K562 (cell line): ENCODE results near the gene FGF14. TPM values are rescaled to one million over a fixed set of nuclear protein-coding genes. Genes with fewer than 3 reads are reported as not detected.

ENCODE experiments used
- ETV1 ChIP-seq: fragments of 450-650 bp; conservative IDR thresholded peaks from 2 replicates; pipeline ENCODE4 v1.6.1; 2016; ENCODE audit warnings: missing genetic modification characterization, control low read depth, low read depth, missing compliant biosample characterization
- NR2C1 ChIP-seq, 2 experiments: fragments of 450-650 bp; IDR thresholded peaks; 2 replicates each; pipeline ENCODE4 v1.6.1; 2017; ENCODE audit warnings: mild to moderate bottlenecking in 2 of 2, antibody characterized with exemption in 1 of 2, inconsistent platforms in 1 of 2, missing compliant biosample characterization in 1 of 2, missing genetic modification characterization in 1 of 2
- PHF21A ChIP-seq: fragments of 450-650 bp; IDR thresholded peaks from 2 replicates; pipeline ENCODE4 v1.6.1; 2017; ENCODE audit warnings: low read depth, borderline replicate concordance
- POLR2A ChIP-seq: fragments of 450-650 bp; conservative IDR thresholded peaks from 2 replicates; pipeline ENCODE4 v1.6.1; 2016
- RB1 ChIP-seq: fragments of 450-650 bp; IDR thresholded peaks from 2 replicates; pipeline ENCODE4 v1.6.1; 2017; ENCODE audit warnings: low read depth, mild to moderate bottlenecking
- RCOR1 ChIP-seq, 2 experiments: IDR thresholded peaks; 2 replicates each; pipeline ENCODE4 v1.6.1; 2012; ENCODE audit warnings: low read depth in 2 of 2, low read length in 2 of 2, borderline replicate concordance in 1 of 2, improper control_type of control experiment in 1 of 2
- ZEB2 ChIP-seq: fragments of 450-650 bp; IDR thresholded peaks from 2 replicates; pipeline ENCODE4 v1.6.1; 2016
- polyA plus RNA-seq, 8 experiments: library from polyadenylated mRNA; depleted of rRNA in 4 of 8; stranded (reverse) in 5 of 8; unstranded in 3 of 8; fragments of >200 nt; fragmentation: Nextera tagmentation in 2 of 8; fragmentation: Illumina TruSeq in 1 of 8; extraction: Ambion mirVana in 2 of 8; extraction: Trizol in 1 of 8; gene quantifications; 2 replicates each; pipeline versions ENCODE4 v1.2.1 to v1.2.3, GENCODE V29; 2011 to 2014; ENCODE audit warnings: inconsistent platforms in 1 of 8, missing spikeins in 1 of 8
- total RNA-seq, 7 experiments: library from RNA; depleted of rRNA in 6 of 7; stranded (reverse); fragments of >200 nt in 6 of 7; fragmentation: Illumina TruSeq in 2 of 7; extraction: Trizol in 2 of 7; gene quantifications; 2 replicates each; pipeline versions ENCODE4 v1.2.1 to v1.2.3, GENCODE V29; 2011 to 2021; ENCODE audit warnings: low replicate concordance in 1 of 7
- TF ChIP-seq, protein P1 (sequence below), 2 experiments: fragments of 450-650 bp in 1 of 2; sonication (generic) in 1 of 2; formaldehyde crosslinking in 1 of 2; IDR thresholded peaks; 2 replicates each; pipeline versions ENCODE4 v1.7.1 to v1.9.0; 2016 to 2022; ENCODE audit warnings: inconsistent platforms in 1 of 2, mild to moderate bottlenecking in 1 of 2, missing genetic modification reagents in 1 of 2
- TF ChIP-seq, protein P2 (sequence below): fragments of 250-450 bp; sonication (Bioruptor Pico); IDR thresholded peaks from 2 replicates; pipeline ENCODE4 v1.9.0; 2021; ENCODE audit warnings: mild to moderate bottlenecking, inconsistent platforms
- TF ChIP-seq, protein P3 (sequence below), 2 experiments: fragments of 450-650 bp; conservative IDR thresholded peaks; 2 replicates each; pipeline ENCODE4 v1.6.1; 2017; ENCODE audit warnings: mild to moderate bottlenecking in 2 of 2, moderate library complexity in 2 of 2

Gene FGF14
- total and polyA plus RNA-seq, 9 of the 15 experiments (the other 6 are each of a cell fraction or from before 2014, with no cell fraction given) = not detected

DNA sequence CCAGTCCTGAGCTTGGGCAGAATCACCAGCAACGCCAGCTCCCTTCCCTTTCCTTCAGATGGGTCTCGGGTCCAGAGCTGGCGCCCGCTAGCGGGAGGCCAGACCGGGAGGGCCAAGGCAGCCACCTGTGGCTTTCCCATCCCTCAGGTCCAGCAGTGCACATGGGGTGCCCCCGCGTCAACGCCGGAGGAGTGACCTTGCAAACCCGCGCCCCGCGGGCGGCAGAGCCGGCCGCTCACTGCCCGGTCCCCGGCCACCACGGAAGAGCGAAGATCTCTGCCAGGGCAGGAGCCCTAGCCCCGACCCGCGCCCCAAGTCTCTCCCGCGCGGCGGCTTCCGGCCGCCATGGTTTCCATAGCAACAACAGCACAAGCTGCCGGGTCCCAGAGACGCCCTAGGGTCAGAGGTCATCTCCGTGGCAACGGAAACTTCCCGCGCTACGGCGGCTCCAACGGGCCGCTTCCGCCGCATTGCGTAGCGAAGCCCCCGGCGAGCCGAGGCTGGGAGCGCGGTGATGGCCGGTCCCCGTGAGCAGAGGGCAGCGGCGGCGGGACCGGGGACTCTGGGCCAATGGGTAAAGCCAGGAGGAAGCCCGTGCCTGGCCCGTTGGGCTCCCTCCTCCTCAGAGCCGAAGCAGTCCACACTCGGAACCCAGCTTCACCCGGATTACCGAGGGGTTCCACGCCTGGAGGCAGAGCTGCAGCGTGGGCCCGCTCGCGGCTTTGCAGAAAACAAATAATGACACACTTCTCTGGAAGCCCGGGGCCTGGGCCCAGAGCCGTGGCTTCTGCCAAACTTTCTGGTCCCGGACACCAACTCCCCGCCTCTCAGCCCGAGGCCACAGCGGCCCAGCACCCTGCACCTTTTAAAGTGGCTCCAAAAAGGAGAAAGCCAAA is 7.4 kb downstream of the FGF14 start (continued):
- TF ChIP-seq, protein P1, sequence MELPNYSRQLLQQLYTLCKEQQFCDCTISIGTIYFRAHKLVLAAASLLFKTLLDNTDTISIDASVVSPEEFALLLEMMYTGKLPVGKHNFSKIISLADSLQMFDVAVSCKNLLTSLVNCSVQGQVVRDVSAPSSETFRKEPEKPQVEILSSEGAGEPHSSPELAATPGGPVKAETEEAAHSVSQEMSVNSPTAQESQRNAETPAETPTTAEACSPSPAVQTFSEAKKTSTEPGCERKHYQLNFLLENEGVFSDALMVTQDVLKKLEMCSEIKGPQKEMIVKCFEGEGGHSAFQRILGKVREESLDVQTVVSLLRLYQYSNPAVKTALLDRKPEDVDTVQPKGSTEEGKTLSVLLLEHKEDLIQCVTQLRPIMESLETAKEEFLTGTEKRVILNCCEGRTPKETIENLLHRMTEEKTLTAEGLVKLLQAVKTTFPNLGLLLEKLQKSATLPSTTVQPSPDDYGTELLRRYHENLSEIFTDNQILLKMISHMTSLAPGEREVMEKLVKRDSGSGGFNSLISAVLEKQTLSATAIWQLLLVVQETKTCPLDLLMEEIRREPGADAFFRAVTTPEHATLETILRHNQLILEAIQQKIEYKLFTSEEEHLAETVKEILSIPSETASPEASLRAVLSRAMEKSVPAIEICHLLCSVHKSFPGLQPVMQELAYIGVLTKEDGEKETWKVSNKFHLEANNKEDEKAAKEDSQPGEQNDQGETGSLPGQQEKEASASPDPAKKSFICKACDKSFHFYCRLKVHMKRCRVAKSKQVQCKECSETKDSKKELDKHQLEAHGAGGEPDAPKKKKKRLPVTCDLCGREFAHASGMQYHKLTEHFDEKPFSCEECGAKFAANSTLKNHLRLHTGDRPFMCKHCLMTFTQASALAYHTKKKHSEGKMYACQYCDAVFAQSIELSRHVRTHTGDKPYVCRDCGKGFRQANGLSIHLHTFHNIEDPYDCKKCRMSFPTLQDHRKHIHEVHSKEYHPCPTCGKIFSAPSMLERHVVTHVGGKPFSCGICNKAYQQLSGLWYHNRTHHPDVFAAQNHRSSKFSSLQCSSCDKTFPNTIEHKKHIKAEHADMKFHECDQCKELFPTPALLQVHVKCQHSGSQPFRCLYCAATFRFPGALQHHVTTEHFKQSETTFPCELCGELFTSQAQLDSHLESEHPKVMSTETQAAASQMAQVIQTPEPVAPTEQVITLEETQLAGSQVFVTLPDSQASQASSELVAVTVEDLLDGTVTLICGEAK (IDR thresholded peaks at IDR 0.05) = peak; percentile 36; the same call in 1 of the 2 replicates
- TF ChIP-seq, protein P1 (CRISPR knock-in tag; IDR thresholded peaks at IDR 0.05) = no peak
- peak; percentile 60; the same call in 1 of the 2 replicates for TF ChIP-seq RB1
- no peak for TF ChIP-seq PHF21A
- TF ChIP-seq NR2C1 (IDR thresholded peaks at IDR 0.05) = peak; percentile 94
- peak; percentile 96 for TF ChIP-seq NR2C1 (tag; IDR thresholded peaks at IDR 0.05)
- TF ChIP-seq ZEB2 = peak; percentile 75
- TF ChIP-seq, protein P2, sequence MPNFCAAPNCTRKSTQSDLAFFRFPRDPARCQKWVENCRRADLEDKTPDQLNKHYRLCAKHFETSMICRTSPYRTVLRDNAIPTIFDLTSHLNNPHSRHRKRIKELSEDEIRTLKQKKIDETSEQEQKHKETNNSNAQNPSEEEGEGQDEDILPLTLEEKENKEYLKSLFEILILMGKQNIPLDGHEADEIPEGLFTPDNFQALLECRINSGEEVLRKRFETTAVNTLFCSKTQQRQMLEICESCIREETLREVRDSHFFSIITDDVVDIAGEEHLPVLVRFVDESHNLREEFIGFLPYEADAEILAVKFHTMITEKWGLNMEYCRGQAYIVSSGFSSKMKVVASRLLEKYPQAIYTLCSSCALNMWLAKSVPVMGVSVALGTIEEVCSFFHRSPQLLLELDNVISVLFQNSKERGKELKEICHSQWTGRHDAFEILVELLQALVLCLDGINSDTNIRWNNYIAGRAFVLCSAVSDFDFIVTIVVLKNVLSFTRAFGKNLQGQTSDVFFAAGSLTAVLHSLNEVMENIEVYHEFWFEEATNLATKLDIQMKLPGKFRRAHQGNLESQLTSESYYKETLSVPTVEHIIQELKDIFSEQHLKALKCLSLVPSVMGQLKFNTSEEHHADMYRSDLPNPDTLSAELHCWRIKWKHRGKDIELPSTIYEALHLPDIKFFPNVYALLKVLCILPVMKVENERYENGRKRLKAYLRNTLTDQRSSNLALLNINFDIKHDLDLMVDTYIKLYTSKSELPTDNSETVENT (CRISPR knock-in tag) = no peak
- peak; percentile 65 for TF ChIP-seq ETV1
- TF ChIP-seq, protein P3, sequence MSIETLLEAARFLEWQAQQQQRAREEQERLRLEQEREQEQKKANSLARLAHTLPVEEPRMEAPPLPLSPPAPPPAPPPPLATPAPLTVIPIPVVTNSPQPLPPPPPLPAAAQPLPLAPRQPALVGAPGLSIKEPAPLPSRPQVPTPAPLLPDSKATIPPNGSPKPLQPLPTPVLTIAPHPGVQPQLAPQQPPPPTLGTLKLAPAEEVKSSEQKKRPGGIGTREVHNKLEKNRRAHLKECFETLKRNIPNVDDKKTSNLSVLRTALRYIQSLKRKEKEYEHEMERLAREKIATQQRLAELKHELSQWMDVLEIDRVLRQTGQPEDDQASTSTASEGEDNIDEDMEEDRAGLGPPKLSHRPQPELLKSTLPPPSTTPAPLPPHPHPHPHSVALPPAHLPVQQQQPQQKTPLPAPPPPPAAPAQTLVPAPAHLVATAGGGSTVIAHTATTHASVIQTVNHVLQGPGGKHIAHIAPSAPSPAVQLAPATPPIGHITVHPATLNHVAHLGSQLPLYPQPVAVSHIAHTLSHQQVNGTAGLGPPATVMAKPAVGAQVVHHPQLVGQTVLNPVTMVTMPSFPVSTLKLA (conservative IDR thresholded peaks at IDR 0.05) = peak in 1 of 2 experiments; percentile 48; a peak in 2 of 4 replicates
- no peak for TF ChIP-seq POLR2A
- peak in 1 of 2 experiments; percentile 24; a peak in 1 of 4 replicates for TF ChIP-seq RCOR1 (IDR thresholded peaks at IDR 0.05; ENCODE audit: borderline replicate concordance in 1 of 2, low read depth in 2 of 2, low read length in 2 of 2)
